GM18499 (cell line): ENCODE results near the gene DCC.

Source experiments
- ATAC-seq: cut with Tn5 transposase; IDR thresholded peaks from one replicate; pipeline ENCODE4 v1.9.1; 2021; ENCODE audit warnings: moderate number of reproducible peaks; ENCODE audit not compliant: insufficient read depth, unreplicated experiment

DCC gene

GRCh38 chr18:52869942-52870907 lies 530.2 kb downstream of the DCC start:
- no peak for ATAC-seq

- ATAC-seq: no peak
Measured at GRCh38 chr18:52874774-52875173, 534.8 kb downstream of the DCC start.

- no peak for ATAC-seq
Measured at GRCh38 chr18:52875725-52876124, 535.7 kb downstream of the DCC start.

- no peak for ATAC-seq
Measured at GRCh38 chr18:52888014-52888413, 548.0 kb downstream of the DCC start.

GRCh38 chr18:52894801-52895200 lies 554.8 kb downstream of the DCC start:
- ATAC-seq: no peak

- no peak for ATAC-seq
Measured at GRCh38 chr18:52897611-52898484, 557.9 kb downstream of the DCC start.

- ATAC-seq: no peak
Measured at GRCh38 chr18:52898485-52899058, 558.6 kb downstream of the DCC start.

- ATAC-seq: no peak
Measured at GRCh38 chr18:52902188-52902587, 562.2 kb downstream of the DCC start.

- ATAC-seq: no peak
Measured at GRCh38 chr18:52903857-52904256, 563.9 kb downstream of the DCC start.

- ATAC-seq: no peak
Measured at GRCh38 chr18:52907543-52908308, 567.7 kb downstream of the DCC start.

- ATAC-seq: no peak
Measured at GRCh38 chr18:52914148-52914547, 574.2 kb downstream of the DCC start.

GRCh38 chr18:52920665-52921064 lies 580.7 kb downstream of the DCC start:
- no peak for ATAC-seq

GRCh38 chr18:52933356-52933755 lies 593.4 kb downstream of the DCC start:
- no peak for ATAC-seq

GRCh38 chr18:52936931-52937330 lies 596.9 kb downstream of the DCC start:
- no peak for ATAC-seq

GRCh38 chr18:52937840-52938239 lies 597.8 kb downstream of the DCC start:
- ATAC-seq: no peak

GRCh38 chr18:52945552-52945951 lies 605.6 kb downstream of the DCC start:
- no peak for ATAC-seq

GRCh38 chr18:52948868-52949444 lies 609.0 kb downstream of the DCC start:
- no peak for ATAC-seq

GRCh38 chr18:52950155-52950554 lies 610.2 kb downstream of the DCC start:
- ATAC-seq: no peak

GRCh38 chr18:52953387-52953786 lies 613.4 kb downstream of the DCC start:
- ATAC-seq: no peak

- no peak for ATAC-seq
Measured at GRCh38 chr18:52963481-52963880, 623.5 kb downstream of the DCC start.
